Muscle of leg (tissue), 11 donors: Measurements from ENCODE around the gene CORO1C. TPM values are rescaled to one million over a fixed set of nuclear protein-coding genes. Genes with fewer than 3 reads are reported as not detected.

Source experiments
- DNase-seq: peaks from one replicate; pipeline ENCODE4 v3.0.0; 2013
- H3K27ac ChIP-seq: one replicate; pipeline ENCODE4 v1.5.1; 2013; ENCODE audit warnings: mild to moderate bottlenecking, low read length, control low read depth
- H3K27me3 ChIP-seq: one replicate; pipeline ENCODE4 v1.6.1; 2013; ENCODE audit warnings: low read length; ENCODE audit not compliant: control insufficient read depth, insufficient read depth
- H3K36me3 ChIP-seq: one replicate; pipeline ENCODE4 v1.6.1; 2013; ENCODE audit warnings: low read length; ENCODE audit not compliant: control insufficient read depth, insufficient read depth
- H3K4me1 ChIP-seq: one replicate; pipeline ENCODE4 v1.6.1; 2013; ENCODE audit warnings: low read length; ENCODE audit not compliant: control insufficient read depth, insufficient read depth
- H3K4me3 ChIP-seq: one replicate; pipeline ENCODE4 v1.5.1; 2013; ENCODE audit warnings: low read length, control low read depth
- H3K9me3 ChIP-seq: replicated peaks from 2 replicates; pipeline ENCODE4 v1.6.1; 2013; ENCODE audit warnings: low read depth, low read length; ENCODE audit not compliant: control insufficient read depth
- WGBS: methylation state at CpG from one replicate; pipeline ENCODE4 v1.1.5; 2013; ENCODE audit warnings: missing lambda C conversion rate; ENCODE audit not compliant: insufficient coverage; 5-methylcytosine and 5-hydroxymethylcytosine counted together
- polyA plus RNA-seq, 8 donors: library from polyadenylated mRNA; unstranded; fragments of 120-200 nt; gene quantifications; one replicate each; pipeline versions ENCODE4 v1.2.1 to v1.2.3, GENCODE V29; 2013; ENCODE audit warnings: inconsistent platforms in 1 of 8, low replicate concordance in 1 of 8; ENCODE audit not compliant: insufficient read length in 8 of 8, insufficient read depth in 1 of 8
- total RNA-seq: library from RNA; stranded (reverse); fragments of 120-200 nt; gene quantifications from one replicate; pipeline ENCODE4 v1.2.4, GENCODE V29; 2013

Gene CORO1C
- total and polyA plus RNA-seq, 9 donors, result 56.1 to 100 (median 70.0) TPM

DNA sequence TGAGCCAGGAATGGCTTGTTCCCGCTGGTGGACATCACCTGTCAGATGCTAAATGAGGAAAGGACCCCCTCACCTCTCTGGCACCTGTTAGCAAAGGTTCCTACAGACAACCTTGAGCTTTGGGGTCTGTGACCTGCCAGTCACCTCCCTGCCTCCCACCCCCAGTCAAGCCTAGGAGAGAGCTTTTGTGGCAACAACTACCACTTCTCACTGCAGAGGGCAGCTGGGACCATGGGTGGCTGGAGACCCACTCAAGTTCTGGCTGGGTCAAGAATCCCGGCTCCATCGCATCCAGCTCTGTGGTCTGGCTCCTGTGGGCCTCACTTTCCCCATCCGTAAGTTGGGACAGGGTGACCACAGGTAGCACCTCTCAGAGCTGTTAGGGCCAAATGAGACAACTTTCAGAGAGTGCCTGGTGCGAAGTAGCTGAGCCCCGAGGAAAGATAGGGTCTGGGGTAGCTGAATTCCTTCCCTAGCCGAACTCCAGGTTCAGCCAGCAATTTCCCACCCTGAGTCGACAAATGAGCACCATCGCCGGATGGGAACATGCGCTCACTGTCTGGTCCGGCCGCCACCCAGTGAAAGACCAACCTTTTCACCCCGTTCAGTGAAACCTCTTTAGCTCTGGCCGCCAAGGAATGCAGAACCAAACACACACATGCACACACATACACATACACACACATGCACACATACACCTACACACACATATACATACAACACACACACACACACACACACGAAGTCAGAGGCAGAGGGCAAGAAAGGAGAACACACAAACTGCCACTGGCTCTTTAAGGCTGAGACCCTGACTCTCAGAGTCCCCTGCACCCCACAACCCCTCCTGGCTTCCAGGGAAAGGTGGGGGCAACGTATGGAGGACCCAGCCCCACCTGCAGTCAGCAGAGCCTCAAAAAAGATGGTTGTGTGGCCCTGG, 135.3 kb downstream of the CORO1C start:
- no peaks in the 10 kb centered on the region for H3K27me3 ChIP-seq
- 34% methylated on average over 14 of the region's 17 CpGs for WGBS
- peaks cover 41% of the 10 kb centered on the region for H3K4me1 ChIP-seq
- peak; percentile 41 for DNase-seq
- peaks cover 2% of the 10 kb centered on the region for H3K36me3 ChIP-seq
- peak overlapping the region; percentile 35 for H3K27ac ChIP-seq
- peak overlapping the region; percentile 62 for H3K4me3 ChIP-seq
- H3K9me3 ChIP-seq, result no peaks in the 10 kb centered on the region

Other genes starting within 250 kb of the CORO1C start
- 2.5 TPM for gene FICD, start 216.2 kb downstream of the CORO1C start, total RNA-seq
- 1 to 10 TPM; 1.8 to 3.3 (median 2.5) TPM for gene FICD, start 216.2 kb downstream of the CORO1C start, polyA plus RNA-seq
- 39.7 TPM for gene SART3, start 170.3 kb downstream of the CORO1C start, total RNA-seq
- 10 to 100 TPM; 30.8 to 41.4 (median 34.7) TPM for gene SART3, start 170.3 kb downstream of the CORO1C start, polyA plus RNA-seq
- 106 TPM for gene ISCU, start 168.9 kb downstream of the CORO1C start, total RNA-seq
- gene ISCU, start 168.9 kb downstream of the CORO1C start, polyA plus RNA-seq, result 10 to 100 TPM; 77.4 to 90.4 (median 84.6) TPM
- 50.8 TPM for gene TMEM119, start 133.4 kb downstream of the CORO1C start, total RNA-seq
- gene TMEM119, start 133.4 kb downstream of the CORO1C start, polyA plus RNA-seq, result 10 to 100 TPM; 25.2 to 68.7 (median 41.6) TPM
- 2.8 TPM for gene SELPLG, start 97.6 kb downstream of the CORO1C start, total RNA-seq
- gene SELPLG, start 97.6 kb downstream of the CORO1C start, polyA plus RNA-seq, result 1 to 10 TPM; 3.6 to 5.5 (median 4.3) TPM
- 7.5 TPM for gene SSH1, start 126.1 kb upstream of the CORO1C start, total RNA-seq
- gene SSH1, start 126.1 kb upstream of the CORO1C start, polyA plus RNA-seq, result 10 to 100 TPM; 12.1 to 20.8 (median 16.6) TPM
- gene DAO, start 148.6 kb upstream of the CORO1C start, total RNA-seq, result 0.09 TPM
- gene DAO, start 148.6 kb upstream of the CORO1C start, polyA plus RNA-seq, result under 1 TPM in 6 of 8 donors, not detected in 2; 0.12 to 0.52 (median 0.19) TPM